Effector memory CD8-positive, alpha-beta T cell (primary cell): ENCODE measurements around the gene CLP1.
"Not testable (repeated sequence)": the region's sequence is repeated elsewhere in the genome, so short reads cannot be mapped to it uniquely, and the experiment has no call there.

Experiments
- ATAC-seq: fragments of 150-1000 bp; cut with Tn5 transposase; replicated peaks from 2 replicates; pipeline ENCODE4 v1.10.0; 2021; ENCODE audit warnings: mild to moderate bottlenecking, moderate library complexity
- DNase-seq, 3 experiments: peaks; one replicate each; pipeline ENCODE4 v3.0.0; 2021
- H3K27ac Mint-ChIP-seq, 2 donors: one replicate each; pipeline ENCODE4 v1.8.0; 2022; ENCODE audit warnings: mild to moderate bottlenecking in 2 of 2, mixed read lengths in 2 of 2, moderate library complexity in 2 of 2
- H3K27me3 Mint-ChIP-seq, 2 donors: one replicate each; pipeline ENCODE4 v1.8.0; 2022; ENCODE audit warnings: mixed read lengths in 2 of 2
- H3K36me3 Mint-ChIP-seq: one replicate; pipeline ENCODE4 v1.8.0; 2022; ENCODE audit warnings: mild to moderate bottlenecking, moderate library complexity, mixed read lengths; ENCODE audit not compliant: insufficient read depth
- H3K4me1 Mint-ChIP-seq, 2 donors: one replicate each; pipeline ENCODE4 v1.8.0; 2022; ENCODE audit warnings: low read depth in 2 of 2, mixed read lengths in 2 of 2
- H3K4me3 Mint-ChIP-seq, 2 donors: one replicate each; pipeline ENCODE4 v1.8.0; 2022; ENCODE audit warnings: mild to moderate bottlenecking in 2 of 2, mixed read lengths in 2 of 2, moderate library complexity in 2 of 2
- H3K9me3 Mint-ChIP-seq, 2 donors: one replicate each; pipeline ENCODE4 v1.8.0; 2022; ENCODE audit warnings: mixed read lengths in 2 of 2

Gene CLP1

GRCh38 chr11:57645689-57646085 is 11.9 kb upstream of the CLP1 start:
- Mint-ChIP-seq H3K36me3 (peaks cover 3% of the 10 kb centered on the region), H3K4me1 (peaks cover 20% of the 10 kb centered on the region in 2 donors), H3K4me3 (no peak overlapping the region), H3K9me3 (no peaks in the 10 kb centered on the region), H3K27me3 (peaks cover 41 to 70% of the 10 kb centered on the region in 2 donors), H3K27ac (no peak overlapping the region)
- DNase-seq (no peak), ATAC-seq (no peak)

- Mint-ChIP-seq H3K36me3 (peaks cover 3% of the 10 kb centered on the region), H3K27ac (no peak overlapping the region), H3K4me3 (peak overlapping the region in 1 of 2 donors; percentile 9), H3K4me1 (peaks cover 20 to 22% of the 10 kb centered on the region in 2 donors), H3K9me3 (no peaks in the 10 kb centered on the region), H3K27me3 (peaks cover 41 to 70% of the 10 kb centered on the region in 2 donors)
- no peak for DNase-seq
- ATAC-seq = no peak
Measured at GRCh38 chr11:57646194-57646798, 11.3 kb upstream of the CLP1 start.

GRCh38 chr11:57646799-57647303 is 10.7 kb upstream of the CLP1 start:
- no peaks in the 10 kb centered on the region for H3K9me3 Mint-ChIP-seq
- peaks cover 41 to 70% of the 10 kb centered on the region in 2 donors for H3K27me3 Mint-ChIP-seq
- peaks cover 20 to 22% of the 10 kb centered on the region in 2 donors for H3K4me1 Mint-ChIP-seq
- ATAC-seq (no peak), DNase-seq (no peak)
- H3K27ac Mint-ChIP-seq = no peak overlapping the region
- peak overlapping the region in 1 of 2 donors; percentile 9 for H3K4me3 Mint-ChIP-seq
- peaks cover 3% of the 10 kb centered on the region for H3K36me3 Mint-ChIP-seq

DNA sequence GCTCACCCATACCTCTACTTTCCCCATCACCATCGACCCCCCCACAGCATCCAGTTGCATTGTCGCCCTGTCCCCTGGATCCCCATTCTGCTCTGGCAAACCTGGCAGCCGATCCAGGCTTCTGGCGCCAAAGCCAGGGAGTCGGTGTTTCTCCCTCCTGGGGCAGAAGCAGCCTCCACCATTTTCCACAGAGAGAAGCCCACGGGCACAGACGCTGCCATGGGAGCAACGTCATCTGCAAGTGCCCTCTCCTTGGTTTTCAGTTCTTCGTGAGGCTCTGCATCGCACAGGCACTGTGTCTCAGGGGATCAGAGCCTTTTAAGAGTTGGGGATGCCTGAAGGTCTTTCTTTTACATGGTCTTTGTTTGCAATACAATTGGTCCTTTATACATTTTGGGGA is 10.2 kb upstream of the CLP1 start:
- DNase-seq (no peak), ATAC-seq (no peak)
- Mint-ChIP-seq H3K27me3 (peaks cover 41 to 70% of the 10 kb centered on the region in 2 donors), H3K9me3 (no peaks in the 10 kb centered on the region), H3K36me3 (peaks cover 6% of the 10 kb centered on the region), H3K27ac (no peak overlapping the region), H3K4me3 (no peak overlapping the region), H3K4me1 (peaks cover 20 to 22% of the 10 kb centered on the region in 2 donors)

GRCh38 chr11:57647960-57648800 is 9.4 kb upstream of the CLP1 start:
- Mint-ChIP-seq H3K36me3 (peaks cover 6% of the 10 kb centered on the region), H3K9me3 (no peaks in the 10 kb centered on the region), H3K27ac (peak overlapping the region; percentile 84 to 93), H3K4me1 (peaks cover 24% of the 10 kb centered on the region in 2 donors), H3K4me3 (peak overlapping the region; percentile 90 to 92), H3K27me3 (peaks cover 33 to 65% of the 10 kb centered on the region in 2 donors)
- ATAC-seq (no peak), DNase-seq (no peak)

DNA sequence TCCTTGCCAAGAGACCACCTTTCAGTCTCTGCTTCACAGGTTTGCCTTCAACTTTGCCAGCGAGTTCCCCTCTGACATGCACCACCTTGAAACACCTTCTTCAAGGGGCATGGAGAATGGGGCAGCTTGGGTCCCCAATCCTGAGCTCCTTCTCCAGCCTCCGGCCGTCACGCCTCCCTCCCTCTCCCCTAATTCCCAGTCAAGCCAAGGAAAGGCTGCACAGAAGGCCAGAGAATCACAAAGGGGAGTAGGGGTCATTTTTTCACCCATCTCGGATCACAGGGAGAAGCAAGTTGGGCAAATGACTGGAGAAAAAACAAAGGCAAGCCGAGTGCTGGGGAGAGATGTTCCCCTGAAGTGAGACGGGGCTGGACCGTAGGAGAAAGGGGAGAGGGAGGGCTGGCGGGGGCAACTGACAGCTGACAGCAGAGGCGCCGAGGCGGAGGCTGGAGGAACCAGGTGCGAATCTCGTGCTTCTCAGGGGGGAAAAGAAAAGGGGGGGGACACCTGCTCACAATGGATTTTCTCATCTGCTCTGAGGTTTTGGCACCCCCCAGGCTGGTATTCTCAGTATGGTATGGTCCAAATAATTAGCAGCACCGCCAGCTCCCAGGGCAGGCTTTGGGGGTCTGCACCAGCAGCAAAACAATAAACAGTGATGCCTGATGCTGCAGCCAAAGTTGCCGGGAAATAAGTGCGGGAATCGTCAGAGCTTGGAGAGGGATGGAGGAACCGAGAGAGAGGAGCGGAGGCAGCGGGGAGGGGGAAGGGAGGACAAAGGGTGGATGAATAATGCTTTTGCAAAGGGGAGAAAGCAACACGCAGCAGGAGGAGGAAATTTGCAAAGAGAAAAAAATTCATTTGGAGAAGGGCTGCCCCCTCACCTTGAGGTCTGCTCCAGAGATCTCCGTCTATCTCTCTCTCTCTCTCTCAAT is 8.5 kb upstream of the CLP1 start:
- DNase-seq = no peak

DNA sequence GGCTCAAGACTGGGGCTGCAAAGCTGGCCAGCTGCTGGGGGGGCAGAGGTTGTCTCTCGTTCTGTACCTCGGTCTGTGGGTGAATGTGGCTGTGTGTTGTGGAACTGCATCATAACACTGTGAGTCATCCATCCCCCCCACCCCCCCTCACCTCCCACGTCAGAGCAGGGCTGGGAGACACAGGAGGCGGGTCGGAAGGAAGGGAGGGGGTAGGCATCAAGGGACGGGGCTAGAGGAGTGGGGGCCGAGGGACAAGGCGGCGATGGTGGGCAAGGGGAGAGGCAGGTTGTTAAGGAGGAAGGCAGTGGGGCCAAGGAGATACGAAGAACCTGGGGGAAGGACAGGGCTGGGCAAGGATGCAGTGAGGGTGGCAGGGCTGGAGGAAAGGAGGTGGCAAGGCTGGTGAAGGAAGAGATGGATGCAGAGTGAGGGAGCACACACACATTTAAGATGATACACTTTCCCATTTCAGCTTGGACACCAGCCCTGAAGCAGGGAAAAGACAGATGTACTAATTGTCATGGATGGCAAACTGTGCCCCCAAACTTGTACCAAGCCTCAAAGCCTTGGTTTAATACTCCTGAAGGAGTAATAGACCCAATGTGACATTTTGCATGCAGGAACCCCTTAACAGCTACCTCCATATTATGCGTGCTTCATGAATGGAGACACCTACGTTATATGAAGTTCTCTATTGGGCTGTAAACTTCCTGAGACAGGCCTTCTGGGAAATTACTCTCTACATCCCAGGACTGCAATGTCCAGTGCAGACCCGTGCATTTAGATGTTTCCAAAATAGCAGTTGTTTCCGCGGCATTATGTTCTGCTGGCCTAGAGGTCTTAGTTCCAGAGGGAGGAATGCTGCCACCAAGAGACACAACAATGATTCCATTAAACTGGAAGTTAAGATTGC is 7.5 kb upstream of the CLP1 start, which contains the start of gene YPEL4:
Gene YPEL4, minus strand, starts transcription at position 87 of the 913 bp plus-strand sequence. CDS start 2,805 bp downstream, outside the sequence.
- DNase-seq (peak; percentile 58 to 63 (median 62)), ATAC-seq (peak; percentile 86)
- Mint-ChIP-seq H3K9me3 (no peaks in the 10 kb centered on the region), H3K36me3 (peaks cover 6% of the 10 kb centered on the region), H3K4me3 (peak within 1 kb of the TSS; percentile 90 to 92), H3K4me1 (peaks cover 24% of the 10 kb centered on the region in 2 donors), H3K27me3 (peaks cover 25 to 46% of the 10 kb centered on the region in 2 donors), H3K27ac (peak within 1 kb of the TSS; percentile 84 to 93)

More for the DNA sequence above, 8.5 kb upstream of the CLP1 start:
- peak; percentile 6 for ATAC-seq
- Mint-ChIP-seq H3K36me3 (peaks cover 6% of the 10 kb centered on the region), H3K4me1 (peaks cover 24% of the 10 kb centered on the region in 2 donors), H3K27me3 (peaks cover 25 to 56% of the 10 kb centered on the region in 2 donors), H3K4me3 (peak overlapping the region; percentile 90 to 92), H3K27ac (peak overlapping the region; percentile 84 to 93), H3K9me3 (no peaks in the 10 kb centered on the region)

GRCh38 chr11:57650739-57651090 is 6.8 kb upstream of the CLP1 start:
- H3K4me1 Mint-ChIP-seq = peaks cover 24% of the 10 kb centered on the region in 2 donors
- H3K27me3 Mint-ChIP-seq = peaks cover 23 to 40% of the 10 kb centered on the region in 2 donors
- H3K27ac Mint-ChIP-seq = peak overlapping the region; percentile 84 to 93
- DNase-seq (no peak), ATAC-seq (no peak)
- no peak overlapping the region for H3K4me3 Mint-ChIP-seq
- no peaks in the 10 kb centered on the region for H3K9me3 Mint-ChIP-seq
- H3K36me3 Mint-ChIP-seq = peaks cover 6% of the 10 kb centered on the region

DNA sequence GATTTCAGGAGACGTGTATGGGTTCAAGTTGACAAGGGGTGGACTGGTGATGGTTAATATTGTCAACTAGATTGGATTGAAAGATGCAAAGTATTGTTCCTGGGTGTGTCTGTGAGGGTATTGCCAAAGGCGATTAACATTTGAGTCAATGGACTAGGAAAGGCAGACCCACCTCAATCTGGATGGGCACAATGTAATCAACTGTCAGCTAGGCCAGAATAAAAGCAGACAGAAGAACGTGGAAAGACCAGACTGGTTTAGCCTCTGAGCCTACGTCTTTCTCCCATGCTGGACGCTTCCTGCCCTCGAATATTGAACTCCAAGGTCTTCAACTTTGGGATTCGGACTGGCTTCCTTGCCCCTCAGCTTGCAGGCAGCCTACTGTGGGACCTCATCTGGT is 6.2 kb upstream of the CLP1 start:
- H3K36me3 Mint-ChIP-seq = peaks cover 5% of the 10 kb centered on the region
- H3K9me3 Mint-ChIP-seq = no peaks in the 10 kb centered on the region
- peaks cover 21 to 22% of the 10 kb centered on the region in 2 donors for H3K4me1 Mint-ChIP-seq
- no peak overlapping the region for H3K27ac Mint-ChIP-seq
- H3K27me3 Mint-ChIP-seq = peaks cover 16 to 33% of the 10 kb centered on the region in 2 donors
- ATAC-seq = no peak
- H3K4me3 Mint-ChIP-seq = no peak overlapping the region
- DNase-seq = no peak

DNA sequence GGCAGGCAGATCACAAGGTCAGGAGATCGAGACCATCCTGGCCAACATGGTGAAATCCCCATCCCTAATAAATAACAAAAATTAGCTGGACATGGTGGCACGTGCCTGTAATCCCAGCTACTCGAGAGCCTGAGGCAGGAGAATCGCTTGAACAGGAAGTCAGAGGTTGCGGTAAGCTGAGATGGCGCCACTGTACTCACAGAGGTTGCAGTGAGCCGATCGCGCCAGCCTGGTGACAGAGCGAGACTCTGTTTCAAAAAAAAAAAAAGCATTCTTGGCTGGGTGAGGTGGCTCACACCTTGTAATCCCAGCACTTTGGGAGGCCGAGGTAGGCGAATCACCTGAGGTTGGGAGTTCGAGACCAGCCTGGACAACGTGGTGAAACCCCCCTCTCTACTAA is 5.3 kb upstream of the CLP1 start:
- not testable (repeated sequence) for H3K9me3 Mint-ChIP-seq, H3K36me3 Mint-ChIP-seq
- H3K27ac Mint-ChIP-seq = peak overlapping the region; percentile 82 to 91
- peak; percentile 31 for ATAC-seq
- peak in 2 of 3 experiments; percentile 30 to 32 for DNase-seq
- H3K4me3 Mint-ChIP-seq = peak overlapping the region; percentile 40 to 48
- peaks cover 21 to 24% of the 10 kb centered on the region in 2 donors for H3K4me1 Mint-ChIP-seq
- peaks cover 8 to 25% of the 10 kb centered on the region in 2 donors for H3K27me3 Mint-ChIP-seq

DNA sequence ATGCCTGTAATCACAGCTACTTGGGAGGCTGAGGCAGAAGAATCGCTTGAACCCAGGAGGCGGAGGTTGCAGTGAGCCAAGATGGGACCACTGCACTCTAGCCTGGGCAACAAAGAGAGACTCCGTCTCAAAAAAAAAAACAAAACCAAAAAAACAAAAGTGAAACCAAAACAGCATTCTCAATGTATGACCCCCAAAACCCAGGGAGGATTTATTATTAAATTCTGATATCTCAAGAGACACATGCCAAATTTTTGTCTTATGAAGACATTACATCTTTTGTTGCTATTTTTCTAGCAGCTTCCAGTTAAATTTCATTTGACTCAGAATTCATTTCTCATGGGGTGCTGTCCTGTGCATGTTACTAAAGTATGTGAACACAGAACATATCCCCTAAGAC is 4.9 kb upstream of the CLP1 start:
- DNase-seq (no peak), ATAC-seq (no peak)
- Mint-ChIP-seq H3K9me3 (no peaks in the 10 kb centered on the region), H3K27ac (peak overlapping the region; percentile 82 to 91), H3K4me1 (peaks cover 26 to 28% of the 10 kb centered on the region in 2 donors), H3K27me3 (peaks cover 3 to 21% of the 10 kb centered on the region in 2 donors), H3K4me3 (peak overlapping the region; percentile 40 to 48), H3K36me3 (peaks cover 8% of the 10 kb centered on the region)

DNA sequence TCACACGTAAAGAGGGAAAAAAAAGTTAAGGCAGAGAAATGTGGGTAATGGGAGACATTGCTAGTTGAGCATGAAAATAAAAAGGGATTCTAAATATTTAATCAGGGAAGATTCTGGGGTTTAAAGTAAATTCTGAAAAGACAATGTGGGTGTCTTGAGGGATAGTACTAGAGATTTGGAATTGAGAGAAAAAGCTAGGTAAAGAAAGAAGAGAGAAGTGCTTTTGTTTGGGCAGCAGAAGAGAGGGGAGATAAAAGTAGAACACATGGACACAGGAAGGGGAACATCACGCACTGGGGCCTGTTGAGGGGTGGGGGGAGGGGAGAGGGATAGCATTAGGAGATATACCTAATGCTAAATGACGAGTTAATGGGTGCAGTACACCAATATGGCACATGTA is 4.4 kb upstream of the CLP1 start:
- Mint-ChIP-seq H3K9me3 (no peaks in the 10 kb centered on the region), H3K27ac (peak overlapping the region; percentile 82 to 91), H3K4me3 (no peak overlapping the region), H3K27me3 (peaks cover 0 to 16% of the 10 kb centered on the region in 2 donors), H3K4me1 (peaks cover 29 to 33% of the 10 kb centered on the region in 2 donors), H3K36me3 (peaks cover 9% of the 10 kb centered on the region)
- ATAC-seq (no peak), DNase-seq (no peak)
